IMR-90 (cell line): ENCODE results near the gene MEP1B. TPM values are rescaled to one million over a fixed set of nuclear protein-coding genes. Genes with fewer than 3 reads are reported as not detected.

ENCODE experiments used
- ATAC-seq: fragments of 200-7000 bp; cut with Tn5 transposase; 2 replicates; pipeline ENCODE4 v1.9.1; 2020; ENCODE audit warnings: low read depth, mild to moderate bottlenecking, moderate library complexity
- BruUV-seq: library from RNA; stranded (reverse); fragments of 400-500 nt; replicated peaks from 2 replicates; lab custom pipeline; 2021; lab: Mats Ljungman, UMichigan
- CTCF ChIA-PET: fragments of 300-600 bp; formaldehyde crosslinking; extraction: SDS; loops from one replicate; lab custom pipeline; 2021; ENCODE audit warnings: antibody characterized with exemption; lab: Yijun Ruan, JAX
- POLR2A ChIA-PET: fragments of 300-600 bp; sonication (Branson Sonifier 250); formaldehyde crosslinking; loops from one replicate; lab custom pipeline; 2022; ENCODE audit warnings: antibody characterized with exemption; ENCODE audit not compliant: unreplicated experiment; lab: Charles Lee
- DNase-seq: peaks from one replicate; pipeline ENCODE4 v3.0.0; 2013
- H2AFZ ChIP-seq: replicated peaks from 2 replicates; pipeline ENCODE3; 2013; ENCODE audit warnings: low read length, mild to moderate bottlenecking; ENCODE audit not compliant: poor library complexity
- H2AK5ac ChIP-seq: 2 replicates; pipeline ENCODE4 v1.6.1; 2013; ENCODE audit warnings: low read depth, low read length, inconsistent platforms
- H2AK9ac ChIP-seq: replicated peaks from 2 replicates; pipeline ENCODE3; 2013; ENCODE audit warnings: mild to moderate bottlenecking, low read depth, low read length, moderate library complexity; ENCODE audit not compliant: poor library complexity
- H2BK120ac ChIP-seq: 2 replicates; pipeline ENCODE4 v1.6.1; 2013; ENCODE audit warnings: low read depth, low read length, inconsistent platforms
- H2BK15ac ChIP-seq: 3 replicates; pipeline ENCODE4 v1.6.1; 2013; ENCODE audit warnings: low read depth, low read length, inconsistent platforms
- H2BK20ac ChIP-seq: 2 replicates; pipeline ENCODE4 v1.6.1; 2013; ENCODE audit warnings: low read depth, mild to moderate bottlenecking, inconsistent platforms, low read length, moderate library complexity
- H2BK5ac ChIP-seq: 2 replicates; pipeline ENCODE4 v1.6.1; 2013; ENCODE audit warnings: mild to moderate bottlenecking, low read depth, low read length, inconsistent platforms; ENCODE audit not compliant: poor library complexity, severe bottlenecking
- H3K14ac ChIP-seq: replicated peaks from 2 replicates; pipeline ENCODE4 v1.6.1; 2013; ENCODE audit warnings: low read depth, low read length, inconsistent platforms
- H3K18ac ChIP-seq: 2 replicates; pipeline ENCODE4 v1.6.1; 2013; ENCODE audit warnings: low read depth, low read length, control low read depth
- H3K23ac ChIP-seq: 2 replicates; pipeline ENCODE4 v1.6.1; 2013; ENCODE audit warnings: low read depth, low read length, inconsistent platforms
- H3K27ac ChIP-seq: 2 replicates; pipeline ENCODE4 v1.5.1; 2013; ENCODE audit warnings: mild to moderate bottlenecking, control low read depth, low read length; ENCODE audit not compliant: insufficient read depth
- H3K27me3 ChIP-seq: 2 replicates; pipeline ENCODE4 v1.6.1; 2013; ENCODE audit warnings: low read length; ENCODE audit not compliant: control insufficient read depth, insufficient read depth
- H3K36me3 ChIP-seq: 2 replicates; pipeline ENCODE4 v1.6.1; 2013; ENCODE audit warnings: low read length, mixed read lengths; ENCODE audit not compliant: control insufficient read depth, insufficient read depth
- H3K4ac ChIP-seq: 2 replicates; pipeline ENCODE4 v1.6.1; 2013; ENCODE audit warnings: low read depth, low read length, inconsistent platforms
- H3K4me1 ChIP-seq: 2 replicates; pipeline ENCODE4 v1.6.1; 2013; ENCODE audit warnings: low read length, mixed read lengths; ENCODE audit not compliant: control insufficient read depth, insufficient read depth
- H3K4me2 ChIP-seq: 2 replicates; pipeline ENCODE4 v1.6.1; 2013; ENCODE audit warnings: low read depth, mild to moderate bottlenecking, control low read depth, low read length, moderate library complexity
- H3K4me3 ChIP-seq: 2 replicates; pipeline ENCODE4 v1.5.1; 2013; ENCODE audit warnings: low read depth, mild to moderate bottlenecking, control low read depth, low read length, moderate library complexity; ENCODE audit not compliant: insufficient read depth
- H3K56ac ChIP-seq: 2 replicates; pipeline ENCODE4 v1.6.1; 2013; ENCODE audit warnings: low read length, inconsistent platforms; ENCODE audit not compliant: insufficient read depth; ENCODE audit errors: extremely low read depth
- H3K79me1 ChIP-seq, 2 experiments: 2 replicates each; pipeline ENCODE4 v1.6.1; 2013; ENCODE audit warnings: low read length in 2 of 2, inconsistent platforms in 1 of 2, low read depth in 1 of 2
- H3K9ac ChIP-seq: 2 replicates; pipeline ENCODE4 v1.6.1; 2013; ENCODE audit warnings: low read depth, low read length, control low read depth
- H3K9me1 ChIP-seq: 2 replicates; pipeline ENCODE4 v1.6.1; 2013; ENCODE audit warnings: low read length, inconsistent platforms; ENCODE audit not compliant: insufficient read depth
- H3K9me3 ChIP-seq: 2 replicates; pipeline ENCODE4 v1.6.1; 2013; ENCODE audit warnings: low read length; ENCODE audit not compliant: control insufficient read depth, insufficient read depth
- H4K20me1 ChIP-seq: 2 replicates; pipeline ENCODE4 v1.6.1; 2013; ENCODE audit warnings: low read length, inconsistent platforms; ENCODE audit not compliant: insufficient read depth
- H4K5ac ChIP-seq: 2 replicates; pipeline ENCODE4 v1.6.1; 2013; ENCODE audit warnings: mild to moderate bottlenecking, low read depth, low read length, control low read depth
- H4K8ac ChIP-seq, 2 experiments: 2 replicates each; pipeline ENCODE4 v1.6.1; 2013; ENCODE audit warnings: low read depth in 2 of 2, low read length in 2 of 2, control low read depth in 1 of 2, inconsistent platforms in 1 of 2
- H4K91ac ChIP-seq: 2 replicates; pipeline ENCODE4 v1.6.1; 2013; ENCODE audit warnings: low read depth, low read length, inconsistent platforms; ENCODE audit not compliant: insufficient read depth
- CHD1 ChIP-seq: IDR thresholded peaks from 2 replicates; pipeline ENCODE4 v1.6.1; 2012; ENCODE audit warnings: low read depth, low read length, improper control_type of control experiment
- ELK1 ChIP-seq: fragments of 150-350 bp; IDR thresholded peaks from 2 replicates; pipeline ENCODE4 v1.6.1; 2016; ENCODE audit warnings: low read depth, mild to moderate bottlenecking, low read length, moderate library complexity, borderline replicate concordance
- WGBS, 2 experiments: methylation state at CpG; one replicate each; pipeline versions ENCODE4 v1.1.5 to v1.1.7; 2013; ENCODE audit warnings: missing lambda C conversion rate in 2 of 2; ENCODE audit not compliant: insufficient read length in 1 of 2; ENCODE audit errors: extremely low coverage in 2 of 2; 5-methylcytosine and 5-hydroxymethylcytosine counted together
- dilution Hi-C: fragments of 300-500 bp; cut with HindIII; formaldehyde crosslinking; loops from one replicate; pipeline ENCODE4 v1.14.3; 2018; ENCODE audit warnings: low sequenced_read_pairs; ENCODE audit not compliant: unreplicated experiment
- in situ Hi-C: fragments of 300-500 bp; cut with MboI; formaldehyde crosslinking; loops from 3 replicates; pipeline ENCODE4 v1.14.3; 2019; ENCODE audit warnings: low sequenced_read_pairs, inconsistent platforms, mixed read lengths
- intact Hi-C: fragments of 100-400 bp; cut with micrococcal nuclease; formaldehyde crosslinking; loops from 2 replicates; pipeline ENCODE4 v1.10.0; 2022
- polyA plus RNA-seq, 3 experiments: library from polyadenylated mRNA; depleted of rRNA; stranded (reverse); fragments of >200 nt; gene quantifications; 2 replicates each; pipeline ENCODE4 v1.2.3, GENCODE V29; 2012; ENCODE audit warnings: low replicate concordance in 1 of 3
- total RNA-seq: library from RNA; depleted of rRNA; stranded (reverse); fragments of >200 nt; gene quantifications from 2 replicates; pipeline ENCODE4 v1.2.3, GENCODE V29; 2012
- TF ChIP-seq, protein P1 (sequence below): fragments of 150-350 bp; IDR thresholded peaks from 2 replicates; pipeline ENCODE4 v1.6.1; 2017; ENCODE audit warnings: mild to moderate bottlenecking, antibody characterized with exemption, low read length, low read depth

MEP1B gene
- total and polyA plus RNA-seq, 2 of the 4 experiments (the other 2 are of a cell fraction), result not detected

DNA sequence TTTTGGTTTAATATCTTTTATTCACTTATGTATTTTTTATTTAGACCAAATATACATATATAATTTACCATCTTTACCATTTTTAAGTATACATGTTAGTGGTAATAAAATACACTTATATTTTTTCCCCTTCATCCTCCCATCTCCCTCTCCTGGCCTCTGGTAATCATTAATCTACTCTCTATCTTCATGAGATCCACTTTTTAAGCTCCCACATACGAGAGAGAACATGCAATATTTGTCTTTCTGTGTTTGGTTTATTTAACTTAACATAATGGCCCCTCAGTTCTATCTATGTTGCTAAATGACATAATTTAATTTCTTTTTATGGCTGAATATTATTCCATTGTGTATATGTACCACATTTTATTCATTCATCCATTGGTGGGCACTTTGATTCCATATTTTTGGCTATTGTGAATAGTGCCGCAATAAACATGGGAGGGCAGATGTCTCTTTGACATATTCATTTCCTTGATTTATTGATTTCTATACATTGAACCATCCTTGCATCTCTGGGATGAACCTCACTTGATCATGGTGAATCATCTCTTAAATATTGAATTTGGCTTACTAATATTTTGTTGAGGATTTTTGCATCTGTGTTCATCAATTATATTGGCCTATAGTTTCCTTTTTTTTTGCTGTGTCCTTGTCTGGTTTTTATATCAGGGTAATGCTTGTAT is 41.5 kb upstream of the MEP1B start:
- Histone ChIP-seq H4K91ac (no peak overlapping the region), H3K27ac (no peak overlapping the region), H3K9me3 (no peaks in the 10 kb centered on the region), H2AFZ (no peak overlapping the region), H3K9ac (no peak overlapping the region), H3K18ac (no peak overlapping the region), H2BK5ac (no peak overlapping the region), H2BK20ac (no peak overlapping the region), H2BK15ac (no peak overlapping the region), H3K23ac (no peak overlapping the region), H3K36me3 (no peaks in the 10 kb centered on the region), H4K20me1 (no peaks in the 10 kb centered on the region), H4K5ac (no peak overlapping the region), H3K4ac (no peak overlapping the region), H3K4me2 (no peak overlapping the region), H3K4me3 (no peak overlapping the region), H3K27me3 (peaks cover 2% of the 10 kb centered on the region), H3K9me1 (no peaks in the 10 kb centered on the region), H2AK9ac (no peak overlapping the region), H2BK120ac (no peak overlapping the region), H3K79me1 (no peaks in the 10 kb centered on the region), H3K14ac (no peak overlapping the region), H2AK5ac (no peak overlapping the region), H3K56ac (no peak overlapping the region), H3K4me1 (no peaks in the 10 kb centered on the region), H4K8ac (no peak overlapping the region)
- ChIA-PET POLR2A (no interaction called here), CTCF (interaction anchor here (0.7 kb wide), 1 partner anchor 10 kb away, joined by 3 read pairs; no protein-coding TSS in a partner anchor)
- in situ Hi-C loops, result no loop called here
- BruUV-seq, result no TSS peak
- DNase-seq (no peak), ATAC-seq (no peak)
- TF ChIP-seq CHD1 (no peak), ELK1 (no peak)
- TF ChIP-seq, protein P1, sequence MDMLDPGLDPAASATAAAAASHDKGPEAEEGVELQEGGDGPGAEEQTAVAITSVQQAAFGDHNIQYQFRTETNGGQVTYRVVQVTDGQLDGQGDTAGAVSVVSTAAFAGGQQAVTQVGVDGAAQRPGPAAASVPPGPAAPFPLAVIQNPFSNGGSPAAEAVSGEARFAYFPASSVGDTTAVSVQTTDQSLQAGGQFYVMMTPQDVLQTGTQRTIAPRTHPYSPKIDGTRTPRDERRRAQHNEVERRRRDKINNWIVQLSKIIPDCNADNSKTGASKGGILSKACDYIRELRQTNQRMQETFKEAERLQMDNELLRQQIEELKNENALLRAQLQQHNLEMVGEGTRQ, result no peak
- dilution Hi-C loops, result no loop called here
- no CpG with 5 or more reads among the region's 2 CpGs for WGBS, 2 experiments
- intact Hi-C loops, result no loop called here
